AG04450 (cell line): ENCODE results near the gene WIPF3. TPM values are rescaled to one million over a fixed set of nuclear protein-coding genes. Genes with fewer than 3 reads are reported as not detected.

ENCODE experiments used
- CTCF ChIA-PET: fragments of 300-600, 350-600 bp; formaldehyde crosslinking; extraction: SDS; loops from one replicate; lab custom pipeline; 2022; ENCODE audit warnings: antibody characterized with exemption, inconsistent platforms; lab: Charles Lee
- POLR2A ChIA-PET: fragments of 350-600 bp; formaldehyde crosslinking; extraction: SDS; loops from one replicate; lab custom pipeline; 2021; ENCODE audit warnings: antibody characterized with exemption, inconsistent platforms; lab: Yijun Ruan, JAX
- DNase-seq: peaks from one replicate; pipeline ENCODE4 v3.0.0-alpha.2; 2011; ENCODE audit warnings: low read depth, low spot score
- H3K27ac ChIP-seq: one replicate; pipeline ENCODE4 v1.5.1; 2012; ENCODE audit warnings: low read depth, low read length, control low read depth
- H3K27me3 ChIP-seq: one replicate; pipeline ENCODE4 v1.6.0; 2012; ENCODE audit warnings: low read length; ENCODE audit not compliant: control insufficient read depth, insufficient read depth
- H3K4me3 ChIP-seq: 2 replicates; pipeline ENCODE4 v1.5.1; 2011; ENCODE audit warnings: mild to moderate bottlenecking, low read depth, low read length, control low read depth
- H3K9me3 ChIP-seq: 2 replicates; pipeline ENCODE4 v1.5.1; 2012; ENCODE audit warnings: low read length; ENCODE audit not compliant: control insufficient read depth, insufficient read depth
- CTCF ChIP-seq: IDR thresholded peaks from 2 replicates; pipeline ENCODE4 v1.5.1; 2011; ENCODE audit warnings: low read depth, low read length, control low read depth, inconsistent platforms
- polyA plus RNA-seq: library from polyadenylated mRNA; depleted of rRNA; stranded (reverse); fragments of >200 nt; gene quantifications from 2 replicates; pipeline ENCODE4 v1.2.3, GENCODE V29; 2011

WIPF3 gene
- polyA plus RNA-seq, 1 experiment = not detected

- no peak for TF ChIP-seq CTCF
- H3K27ac ChIP-seq = no peak overlapping the region
- H3K4me3 ChIP-seq = no peak overlapping the region
- ChIA-PET POLR2A (no interaction called here), CTCF (no interaction called here)
- H3K27me3 ChIP-seq = peaks cover 2% of the 10 kb centered on the region
- peak; percentile 32 for DNase-seq
- no peaks in the 10 kb centered on the region for H3K9me3 ChIP-seq
These were observed 33.0 kb downstream of the WIPF3 start for GRCh38 chr7:29839302-29839701.

GRCh38 chr7:29839921-29840320 lies 33.6 kb downstream of the WIPF3 start:
- Histone ChIP-seq H3K27me3 (peaks cover 2% of the 10 kb centered on the region), H3K9me3 (no peaks in the 10 kb centered on the region), H3K4me3 (no peak overlapping the region), H3K27ac (no peak overlapping the region)
- no peak for DNase-seq
- POLR2A ChIA-PET = no interaction called here
- TF ChIP-seq CTCF = no peak
- CTCF ChIA-PET = no interaction called here

GRCh38 chr7:29840701-29841100 lies 34.4 kb downstream of the WIPF3 start:
- no peak for TF ChIP-seq CTCF
- Histone ChIP-seq H3K27ac (no peak overlapping the region), H3K9me3 (no peaks in the 10 kb centered on the region), H3K27me3 (peaks cover 2% of the 10 kb centered on the region), H3K4me3 (no peak overlapping the region)
- CTCF ChIA-PET = no interaction called here
- POLR2A ChIA-PET = no interaction called here
- no peak for DNase-seq

GRCh38 chr7:29841926-29842701 lies 35.8 kb downstream of the WIPF3 start:
- DNase-seq = no peak
- CTCF ChIA-PET = no interaction called here
- Histone ChIP-seq H3K4me3 (no peak overlapping the region), H3K9me3 (no peaks in the 10 kb centered on the region), H3K27ac (no peak overlapping the region), H3K27me3 (peaks cover 2% of the 10 kb centered on the region)
- no peak for TF ChIP-seq CTCF
- POLR2A ChIA-PET = no interaction called here

- POLR2A ChIA-PET = no interaction called here
- no peak for TF ChIP-seq CTCF
- CTCF ChIA-PET = no interaction called here
- no peak for DNase-seq
- Histone ChIP-seq H3K27me3 (peaks cover 5% of the 10 kb centered on the region), H3K9me3 (no peaks in the 10 kb centered on the region), H3K27ac (no peak overlapping the region), H3K4me3 (no peak overlapping the region)
These were observed 36.8 kb downstream of the WIPF3 start for GRCh38 chr7:29843093-29843492.
